GM12878 (cell line): ENCODE results near the gene CLN6. TPM values are rescaled to one million over a fixed set of nuclear protein-coding genes. Genes with fewer than 3 reads are reported as not detected.

ENCODE experiments used
- BCL11A ChIP-seq: IDR thresholded peaks from 2 replicates; pipeline ENCODE4 v1.6.1; 2011; ENCODE audit warnings: low read depth, low read length
- CBFB ChIP-seq: IDR thresholded peaks from 2 replicates; pipeline ENCODE4 v1.6.1; 2016; ENCODE audit warnings: antibody characterized with exemption, low read depth
- HSF1 ChIP-seq: fragments of 150-350 bp; IDR thresholded peaks from 2 replicates; pipeline ENCODE4 v1.6.1; 2014; ENCODE audit warnings: mild to moderate bottlenecking, low read depth, low read length
- IKZF2 ChIP-seq, 2 experiments: fragments of 450-650 bp; IDR thresholded peaks; 2 replicates each; pipeline ENCODE4 v1.6.1; 2017; ENCODE audit warnings: mild to moderate bottlenecking in 2 of 2, moderate library complexity in 2 of 2
- KLF5 ChIP-seq: fragments of 450-650 bp; IDR thresholded peaks from 2 replicates; pipeline ENCODE4 v1.6.1; 2014; ENCODE audit warnings: mild to moderate bottlenecking; ENCODE audit not compliant: partially characterized antibody
- LARP7 ChIP-seq: fragments of 450-650 bp; IDR thresholded peaks from 2 replicates; pipeline ENCODE4 v1.6.1; 2017; ENCODE audit warnings: mild to moderate bottlenecking
- NR2C1 ChIP-seq: fragments of 450-650 bp; IDR thresholded peaks from 2 replicates; pipeline ENCODE4 v1.6.1; 2017; ENCODE audit warnings: antibody characterized with exemption, mild to moderate bottlenecking, moderate library complexity
- NR2C2 ChIP-seq: IDR thresholded peaks from 2 replicates; pipeline ENCODE4 v1.6.1; 2011; ENCODE audit warnings: borderline replicate concordance, low read depth; ENCODE audit not compliant: control insufficient read depth, insufficient read length
- PAX5 ChIP-seq: IDR thresholded peaks from 2 replicates; pipeline ENCODE4 v1.6.1; 2011; ENCODE audit warnings: low read depth, low read length, borderline replicate concordance
- POLR2AphosphoS2 ChIP-seq: IDR thresholded peaks from 2 replicates; pipeline ENCODE4 v1.6.1; 2011; ENCODE audit warnings: low read depth, mild to moderate bottlenecking, low read length, improper control_type of control experiment, moderate library complexity
- RAD51 ChIP-seq: fragments of 450-650 bp; IDR thresholded peaks from 2 replicates; pipeline ENCODE4 v1.6.1; 2016; ENCODE audit warnings: moderate library complexity, mild to moderate bottlenecking, inconsistent platforms
- RB1 ChIP-seq: fragments of 450-650 bp; formaldehyde crosslinking; IDR thresholded peaks from 2 replicates; pipeline ENCODE4 v1.6.1; 2017; ENCODE audit warnings: mild to moderate bottlenecking, borderline replicate concordance
- SMARCA5 ChIP-seq: fragments of 450-650 bp; IDR thresholded peaks from 2 replicates; pipeline ENCODE4 v1.6.1; 2017; ENCODE audit warnings: mild to moderate bottlenecking
- STAT1 ChIP-seq: fragments of 450-650 bp; conservative IDR thresholded peaks from 2 replicates; pipeline ENCODE4 v1.6.1; 2014; ENCODE audit warnings: antibody characterized with exemption, mild to moderate bottlenecking
- TCF7 ChIP-seq: IDR thresholded peaks from 2 replicates; pipeline ENCODE4 v1.6.1; 2014; ENCODE audit warnings: antibody characterized with exemption, borderline replicate concordance
- ZNF274 ChIP-seq: IDR thresholded peaks from one replicate; pipeline ENCODE4 v1.8.0; 2011; ENCODE audit not compliant: insufficient read length, insufficient read depth
- ZNF622 ChIP-seq: fragments of 450-650 bp; IDR thresholded peaks from 2 replicates; pipeline ENCODE4 v1.6.1; 2017; ENCODE audit warnings: mild to moderate bottlenecking, inconsistent platforms
- polyA plus RNA-seq, 11 experiments: library from polyadenylated mRNA; depleted of rRNA in 4 of 11; unstranded in 6 of 11; stranded (reverse) in 5 of 11; fragments of >200 nt; fragmentation: Nextera tagmentation in 4 of 11; fragmentation: Illumina TruSeq in 1 of 11; extraction: Ambion mirVana in 4 of 11; extraction: Trizol in 1 of 11; gene quantifications; 1 replicate in 1 of 11; 2 replicates in 10 of 11; pipeline versions ENCODE4 v1.2.1 to v1.2.3, GENCODE V29; 2011 to 2016; ENCODE audit warnings: inconsistent platforms in 2 of 11, missing spikeins in 2 of 11, low read depth in 1 of 11
- total RNA-seq, 4 experiments: library from RNA; depleted of rRNA in 3 of 4; stranded (reverse); fragments of >200 nt in 3 of 4; fragmentation: Illumina TruSeq in 1 of 4; extraction: Trizol in 1 of 4; gene quantifications; 2 replicates each; pipeline versions ENCODE4 v1.2.1 to v1.2.3, GENCODE V29; 2013 to 2021
- TF ChIP-seq, protein P1 (sequence below), 3 experiments: IDR thresholded peaks in 2 of 3; conservative IDR thresholded peaks in 1 of 3; 2 replicates each; pipeline ENCODE4 v1.5.1; 2011; ENCODE audit warnings: low read depth in 3 of 3, low read length in 3 of 3, mild to moderate bottlenecking in 3 of 3, control low read depth in 2 of 3, moderate library complexity in 2 of 3, inconsistent platforms in 1 of 3, mixed read lengths in 1 of 3; ENCODE audit not compliant: control insufficient read depth in 2 of 3, insufficient read depth in 1 of 3; ENCODE audit errors: extremely low read depth in 1 of 3
- TF ChIP-seq, protein P2 (sequence below): fragments of 450-650 bp; IDR thresholded peaks from 2 replicates; pipeline ENCODE4 v1.6.1; 2018; ENCODE audit warnings: borderline replicate concordance, mild to moderate bottlenecking; ENCODE audit not compliant: partially characterized antibody
- TF ChIP-seq, protein P3 (sequence below): fragments of 450-650 bp; conservative IDR thresholded peaks from 2 replicates; pipeline ENCODE4 v1.6.1; 2017; ENCODE audit warnings: mild to moderate bottlenecking, moderate library complexity

The CLN6 gene
- total and polyA plus RNA-seq, 10 of the 15 experiments (the other 5 are each of a cell fraction or from before 2014, with no cell fraction given) = 0.74 to 69.0 (median 30.3) TPM

DNA sequence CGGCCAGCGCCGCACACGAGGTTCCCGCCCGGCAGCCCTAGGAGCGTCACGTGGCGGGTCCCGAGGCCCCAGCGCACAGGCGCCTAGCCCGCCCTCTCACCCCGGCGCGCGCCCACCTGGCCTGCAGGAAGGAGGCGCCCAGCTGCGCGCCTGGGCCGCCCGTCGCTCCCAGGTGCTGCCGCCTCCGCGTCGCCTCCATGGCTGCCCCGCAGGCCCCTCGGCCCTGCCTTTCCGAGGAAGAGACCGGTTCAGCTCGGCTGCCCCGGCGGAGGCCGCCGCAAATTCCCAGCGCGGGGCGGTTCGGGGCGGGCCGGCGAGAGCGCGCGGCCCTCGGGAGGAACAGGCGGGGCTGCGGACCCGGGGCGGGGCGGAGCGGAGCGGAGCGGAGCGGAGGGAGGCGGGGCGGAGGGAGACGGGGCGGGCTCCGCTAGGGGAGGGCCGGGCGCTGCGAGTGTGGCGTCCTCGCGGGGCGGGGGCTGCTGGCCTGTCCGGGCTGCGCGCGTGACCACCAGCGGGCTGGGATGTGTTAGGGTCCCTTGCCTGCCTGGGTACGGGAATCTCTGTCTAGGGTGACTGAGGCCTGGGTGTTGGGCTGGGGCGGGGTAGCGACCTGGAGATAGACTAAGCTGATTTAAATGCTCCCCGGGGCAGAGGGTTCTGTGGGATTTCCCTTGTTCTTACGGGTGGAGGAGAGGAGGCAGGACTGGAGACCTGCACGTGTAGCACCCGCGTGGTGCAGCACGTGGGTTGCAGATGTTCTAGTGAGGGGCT, at the start of gene CLN6 (continued):
- peak; percentile 98 for TF ChIP-seq LARP7
- TF ChIP-seq, protein P1, sequence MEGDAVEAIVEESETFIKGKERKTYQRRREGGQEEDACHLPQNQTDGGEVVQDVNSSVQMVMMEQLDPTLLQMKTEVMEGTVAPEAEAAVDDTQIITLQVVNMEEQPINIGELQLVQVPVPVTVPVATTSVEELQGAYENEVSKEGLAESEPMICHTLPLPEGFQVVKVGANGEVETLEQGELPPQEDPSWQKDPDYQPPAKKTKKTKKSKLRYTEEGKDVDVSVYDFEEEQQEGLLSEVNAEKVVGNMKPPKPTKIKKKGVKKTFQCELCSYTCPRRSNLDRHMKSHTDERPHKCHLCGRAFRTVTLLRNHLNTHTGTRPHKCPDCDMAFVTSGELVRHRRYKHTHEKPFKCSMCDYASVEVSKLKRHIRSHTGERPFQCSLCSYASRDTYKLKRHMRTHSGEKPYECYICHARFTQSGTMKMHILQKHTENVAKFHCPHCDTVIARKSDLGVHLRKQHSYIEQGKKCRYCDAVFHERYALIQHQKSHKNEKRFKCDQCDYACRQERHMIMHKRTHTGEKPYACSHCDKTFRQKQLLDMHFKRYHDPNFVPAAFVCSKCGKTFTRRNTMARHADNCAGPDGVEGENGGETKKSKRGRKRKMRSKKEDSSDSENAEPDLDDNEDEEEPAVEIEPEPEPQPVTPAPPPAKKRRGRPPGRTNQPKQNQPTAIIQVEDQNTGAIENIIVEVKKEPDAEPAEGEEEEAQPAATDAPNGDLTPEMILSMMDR (IDR thresholded peaks at IDR 0.05 in 2 of 3, conservative IDR thresholded peaks at IDR 0.05 in 1 of 3; ENCODE audit: control insufficient read depth in 2 of 3, extremely low read depth in 1 of 3, insufficient read depth in 1 of 3, low read depth in 3 of 3, low read length in 3 of 3) = no peak
- TF ChIP-seq, protein P2, sequence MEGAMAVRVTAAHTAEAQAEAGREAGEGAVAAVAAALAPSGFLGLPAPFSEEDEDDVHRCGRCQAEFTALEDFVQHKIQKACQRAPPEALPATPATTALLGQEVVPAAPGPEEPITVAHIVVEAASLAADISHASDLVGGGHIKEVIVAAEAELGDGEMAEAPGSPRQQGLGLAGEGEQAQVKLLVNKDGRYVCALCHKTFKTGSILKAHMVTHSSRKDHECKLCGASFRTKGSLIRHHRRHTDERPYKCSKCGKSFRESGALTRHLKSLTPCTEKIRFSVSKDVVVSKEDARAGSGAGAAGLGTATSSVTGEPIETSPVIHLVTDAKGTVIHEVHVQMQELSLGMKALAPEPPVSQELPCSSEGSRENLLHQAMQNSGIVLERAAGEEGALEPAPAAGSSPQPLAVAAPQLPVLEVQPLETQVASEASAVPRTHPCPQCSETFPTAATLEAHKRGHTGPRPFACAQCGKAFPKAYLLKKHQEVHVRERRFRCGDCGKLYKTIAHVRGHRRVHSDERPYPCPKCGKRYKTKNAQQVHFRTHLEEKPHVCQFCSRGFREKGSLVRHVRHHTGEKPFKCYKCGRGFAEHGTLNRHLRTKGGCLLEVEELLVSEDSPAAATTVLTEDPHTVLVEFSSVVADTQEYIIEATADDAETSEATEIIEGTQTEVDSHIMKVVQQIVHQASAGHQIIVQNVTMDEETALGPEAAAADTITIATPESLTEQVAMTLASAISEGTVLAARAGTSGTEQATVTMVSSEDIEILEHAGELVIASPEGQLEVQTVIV = no peak
- TF ChIP-seq KLF5 = peak; percentile 64
- TF ChIP-seq, protein P3, sequence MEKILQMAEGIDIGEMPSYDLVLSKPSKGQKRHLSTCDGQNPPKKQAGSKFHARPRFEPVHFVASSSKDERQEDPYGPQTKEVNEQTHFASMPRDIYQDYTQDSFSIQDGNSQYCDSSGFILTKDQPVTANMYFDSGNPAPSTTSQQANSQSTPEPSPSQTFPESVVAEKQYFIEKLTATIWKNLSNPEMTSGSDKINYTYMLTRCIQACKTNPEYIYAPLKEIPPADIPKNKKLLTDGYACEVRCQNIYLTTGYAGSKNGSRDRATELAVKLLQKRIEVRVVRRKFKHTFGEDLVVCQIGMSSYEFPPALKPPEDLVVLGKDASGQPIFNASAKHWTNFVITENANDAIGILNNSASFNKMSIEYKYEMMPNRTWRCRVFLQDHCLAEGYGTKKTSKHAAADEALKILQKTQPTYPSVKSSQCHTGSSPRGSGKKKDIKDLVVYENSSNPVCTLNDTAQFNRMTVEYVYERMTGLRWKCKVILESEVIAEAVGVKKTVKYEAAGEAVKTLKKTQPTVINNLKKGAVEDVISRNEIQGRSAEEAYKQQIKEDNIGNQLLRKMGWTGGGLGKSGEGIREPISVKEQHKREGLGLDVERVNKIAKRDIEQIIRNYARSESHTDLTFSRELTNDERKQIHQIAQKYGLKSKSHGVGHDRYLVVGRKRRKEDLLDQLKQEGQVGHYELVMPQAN = peak; percentile 75
- TF ChIP-seq BCL11A = no peak
- peak; percentile 76 for TF ChIP-seq NR2C1
- TF ChIP-seq NR2C2 = no peak
- no peak for TF ChIP-seq ZNF274
- 0 out of 2 replicates have a peak, but pooled peaks have one; percentile 24 for TF ChIP-seq PAX5
- TF ChIP-seq POLR2AphosphoS2 = peak; percentile 42; the same call in 1 of the 2 replicates
- TF ChIP-seq CBFB = no peak
- TF ChIP-seq ZNF622 = no peak
- TF ChIP-seq RAD51 = peak; percentile 97
- TF ChIP-seq SMARCA5 = 0 out of 2 replicates have a peak, but pooled peaks have one; percentile 58
- no peak for TF ChIP-seq HSF1
- no peak for TF ChIP-seq STAT1
- TF ChIP-seq TCF7 = no peak
- 0 out of 4 replicates have a peak, but pooled peaks of 1 of the 2 experiments have one; percentile 42 for TF ChIP-seq IKZF2 (IDR thresholded peaks at IDR 0.05)
- TF ChIP-seq RB1 = peak; percentile 96
